ENCODE data around the gene CALHM6.
"Not testable (repeated sequence)": the region's sequence is repeated elsewhere in the genome, so short reads cannot be mapped to it uniquely, and the experiment has no call there.

CALHM6 gene

GRCh38 chr6:116491610-116492330 is 30.6 kb downstream of the CALHM6 start:
- Mint-ChIP-seq H3K36me3 (no peaks in the 10 kb centered on the region), H3K27ac (no peak overlapping the region), H3K9me3 (no peaks in the 10 kb centered on the region), H3K27me3 (peaks cover 11% of the 10 kb centered on the region), H3K4me3 (no peak overlapping the region), H3K4me1 (no peaks in the 10 kb centered on the region)

GRCh38 chr6:116492331-116493067 is 31.3 kb downstream of the CALHM6 start:
- Mint-ChIP-seq H3K4me3 (no peak overlapping the region), H3K9me3 (no peaks in the 10 kb centered on the region), H3K36me3 (no peaks in the 10 kb centered on the region), H3K27me3 (peaks cover 12% of the 10 kb centered on the region), H3K27ac (no peak overlapping the region), H3K4me1 (no peaks in the 10 kb centered on the region)

GRCh38 chr6:116495161-116495560 is 34.0 kb downstream of the CALHM6 start:
- H3K4me1 Mint-ChIP-seq, H3K9me3 Mint-ChIP-seq, H3K27ac Mint-ChIP-seq, H3K36me3 Mint-ChIP-seq, H3K4me3 Mint-ChIP-seq: not testable (repeated sequence)
- H3K27me3 Mint-ChIP-seq = peaks cover 14% of the 10 kb centered on the region

GRCh38 chr6:116497113-116497676 is 36.0 kb downstream of the CALHM6 start:
- Mint-ChIP-seq H3K4me1 (no peaks in the 10 kb centered on the region), H3K27ac (no peak overlapping the region), H3K36me3 (no peaks in the 10 kb centered on the region), H3K9me3 (no peaks in the 10 kb centered on the region), H3K4me3 (no peak overlapping the region), H3K27me3 (peaks cover 19% of the 10 kb centered on the region)

GRCh38 chr6:116500969-116501433 is 39.8 kb downstream of the CALHM6 start:
- Mint-ChIP-seq H3K36me3 (peaks cover 2% of the 10 kb centered on the region), H3K9me3 (peaks cover 4% of the 10 kb centered on the region), H3K27ac (no peak overlapping the region), H3K4me3 (no peak overlapping the region), H3K27me3 (peaks cover 35% of the 10 kb centered on the region), H3K4me1 (no peaks in the 10 kb centered on the region)

- Mint-ChIP-seq H3K27ac (no peak overlapping the region), H3K4me3 (no peak overlapping the region), H3K4me1 (no peaks in the 10 kb centered on the region), H3K36me3 (peaks cover 2% of the 10 kb centered on the region), H3K27me3 (peaks cover 22% of the 10 kb centered on the region), H3K9me3 (peaks cover 15% of the 10 kb centered on the region)
Observed at GRCh38 chr6:116507324-116507723, 46.1 kb downstream of the CALHM6 start.

GRCh38 chr6:116508527-116508926 is 47.4 kb downstream of the CALHM6 start:
- H3K36me3 Mint-ChIP-seq = peaks cover 2% of the 10 kb centered on the region
- no peak overlapping the region for H3K4me3 Mint-ChIP-seq
- no peaks in the 10 kb centered on the region for H3K4me1 Mint-ChIP-seq
- peaks cover 15% of the 10 kb centered on the region for H3K27me3 Mint-ChIP-seq
- H3K9me3 Mint-ChIP-seq = peaks cover 15% of the 10 kb centered on the region
- H3K27ac Mint-ChIP-seq = no peak overlapping the region

- H3K36me3 Mint-ChIP-seq = no peaks in the 10 kb centered on the region
- peaks cover 6% of the 10 kb centered on the region for H3K27me3 Mint-ChIP-seq
- no peak within 1 kb of the TSS for H3K4me3 Mint-ChIP-seq
Observed at GRCh38 chr6:116511424-116512110, 50.4 kb downstream of the CALHM6 start, which contains the start of gene CALHM5. Gene CALHM5 (plus strand): TSS chr6:116511639. CDS start chr6:116511697, 58 bp downstream.

GRCh38 chr6:116512111-116512559 is 51.0 kb downstream of the CALHM6 start:
- H3K4me3 Mint-ChIP-seq = no peak overlapping the region
- no peak overlapping the region for H3K27ac Mint-ChIP-seq
- no peaks in the 10 kb centered on the region for H3K36me3 Mint-ChIP-seq
- peaks cover 4% of the 10 kb centered on the region for H3K27me3 Mint-ChIP-seq
- H3K4me1 Mint-ChIP-seq = no peaks in the 10 kb centered on the region
- H3K9me3 Mint-ChIP-seq = peaks cover 10% of the 10 kb centered on the region

More at GRCh38 chr6:116511424-116512110, 50.4 kb downstream of the CALHM6 start, which contains the start of gene CALHM5:
- no peaks in the 10 kb centered on the region for H3K4me1 Mint-ChIP-seq
- no peak within 1 kb of the TSS for H3K27ac Mint-ChIP-seq
- H3K9me3 Mint-ChIP-seq = peaks cover 10% of the 10 kb centered on the region

- Mint-ChIP-seq H3K9me3 (peaks cover 10% of the 10 kb centered on the region), H3K27me3 (peaks cover 2% of the 10 kb centered on the region), H3K4me3 (no peak overlapping the region), H3K36me3 (no peaks in the 10 kb centered on the region), H3K27ac (no peak overlapping the region), H3K4me1 (no peaks in the 10 kb centered on the region)
Observed at GRCh38 chr6:116512734-116513133, 51.6 kb downstream of the CALHM6 start.

Measured in activated naive CD4-positive, alpha-beta T cell treated with anti-CD3 and anti-CD28 coated beads, Interleukin-2, amount 50 U/mL, for 24 hours (primary cell).